Adrenal gland (tissue), 12 donors: ENCODE measurements around the gene LAYN. TPM values are rescaled to one million over a fixed set of nuclear protein-coding genes. Genes with fewer than 3 reads are reported as not detected.

Experiments
- DNase-seq, 7 donors: peaks; one replicate each; pipeline ENCODE4 v3.0.0-alpha.2; 2019 to 2020
- H3K27ac ChIP-seq, 5 donors: fragments of 200-600 bp; sonication (generic) in 4 of 5; 1 replicate in 3 of 5; 2 replicates in 2 of 5; pipeline versions ENCODE4 v1.5.1 to v1.8.0; 2016 to 2020; ENCODE audit warnings: mild to moderate bottlenecking in 1 of 5
- H3K27me3 ChIP-seq: fragments of 200-600 bp; 2 replicates; pipeline ENCODE4 v1.8.0; 2021
- H3K36me3 ChIP-seq, 2 donors: fragments of 200-600 bp; replicated peaks in 1 of 2; 1 replicate in 1 of 2; 2 replicates in 1 of 2; pipeline versions ENCODE4 v1.5.1 to v1.8.0; 2018 to 2022
- H3K4me1 ChIP-seq, 2 donors: fragments of 200-600 bp; replicated peaks in 1 of 2; 1 replicate in 1 of 2; 2 replicates in 1 of 2; pipeline versions ENCODE4 v1.5.1 to v1.8.0; 2018 to 2021
- H3K4me3 ChIP-seq, 4 donors: fragments of 200-600 bp; sonication (generic) in 3 of 4; one replicate each; pipeline ENCODE4 v1.5.1; 2016 to 2018
- H3K9me3 ChIP-seq, 3 donors: fragments of 200-600 bp; sonication (generic) in 1 of 3; replicated peaks in 1 of 3; 1 replicate in 2 of 3; 2 replicates in 1 of 3; pipeline versions ENCODE4 v1.5.1 to v1.8.0; 2016 to 2021
- POLR2A ChIP-seq, 2 donors: fragments of 450-650 bp; IDR thresholded peaks; one replicate each; pipeline ENCODE4 v1.6.1; 2017; ENCODE audit warnings: antibody characterized with exemption in 2 of 2, mild to moderate bottlenecking in 2 of 2, moderate library complexity in 1 of 2
- WGBS, 4 donors: extraction: QIAGEN DNeasy Blood & Tissue Kit in 2 of 4; methylation state at CpG; one replicate each; pipeline versions ENCODE4 v1.1.5 to v1.1.7; 2013 to 2017; 5-methylcytosine and 5-hydroxymethylcytosine counted together
- intact Hi-C, 2 donors: fragments of 100-400 bp; cut with DNase I; formaldehyde crosslinking; loops; one replicate each; pipeline versions ENCODE4 v1.14.1 to v1.15.0; 2022 to 2023
- polyA plus RNA-seq, 3 donors: library from polyadenylated mRNA; stranded (reverse); fragments of 200-250 nt in 2 of 3; fragments of 350-450 nt in 1 of 3; fragmentation: Illumina TruSeq in 1 of 3; extraction: RNeasy Lipid Tissue Mini Kit (QIAGEN cat#74804) in 1 of 3; gene quantifications; one replicate each; pipeline ENCODE4 v1.2.3, GENCODE V29; 2013 to 2014
- total RNA-seq, 9 donors: library from RNA; depleted of rRNA in 4 of 9; stranded (reverse); fragments of >200 nt in 4 of 9; fragments of 120-200 nt in 1 of 9; fragmentation: NEBNext Ultra II Directional in 1 of 9; extraction: Animal tissue kit (Norgen Biotek cat#: 25700) in 1 of 9; gene quantifications; one replicate each; pipeline versions ENCODE4 v1.1.0 to v1.2.4, GENCODE V29; 2013 to 2023
- TF ChIP-seq, protein P1 (sequence below), 6 experiments: fragments of 450-650 bp in 4 of 6; fragments of 200-600 bp in 2 of 6; sonication (generic) in 1 of 6; IDR thresholded peaks; 1 replicate in 5 of 6; 2 replicates in 1 of 6; pipeline versions ENCODE4 v1.5.1 to v1.8.0; 2016 to 2021; ENCODE audit warnings: antibody characterized with exemption in 6 of 6, mild to moderate bottlenecking in 2 of 6, moderate library complexity in 1 of 6
- donor health status: healthy with polysubstance abuse.
- donor health status: Bipolar disorder and iron deficiency.
- donor health status: DM: yes; HTN: yes; CAD: no.
- donor health status: DM: no; HTN: no; CAD: no.
- donor health status: DM: no; HTN: no; CAD: no.
- donor health status: DM: yes; HTN: yes; CAD: no.

Gene LAYN
- total and polyA plus RNA-seq, 12 donors: 1.5 to 5.4 (median 2.2) TPM

DNA sequence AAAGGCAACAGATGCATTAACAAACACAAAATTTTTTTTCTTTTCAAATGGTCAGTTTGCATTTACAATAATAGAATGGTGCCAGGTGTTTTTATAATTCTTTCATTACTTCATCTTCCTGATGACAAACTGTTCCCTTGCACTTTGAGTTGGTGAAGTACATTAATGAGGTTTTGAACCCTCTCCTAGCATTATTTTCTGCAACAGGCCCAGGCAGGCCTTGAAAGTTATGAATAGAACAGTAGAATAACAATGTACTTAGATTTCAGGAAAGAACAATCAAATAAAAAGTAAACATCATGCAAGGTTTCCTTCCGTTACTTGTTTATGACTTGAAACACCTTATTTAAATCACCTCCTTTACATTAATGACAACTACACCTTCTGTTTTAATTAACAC, 37.9 kb upstream of the LAYN start:
- Histone ChIP-seq H3K27ac (no peak overlapping the region), H3K4me3 (no peak overlapping the region), H3K27me3 (peaks cover 5% of the 10 kb centered on the region), H3K4me1 (no peaks in the 10 kb centered on the region), H3K36me3 (no peaks in the 10 kb centered on the region), H3K9me3 (no peaks in the 10 kb centered on the region)
- TF ChIP-seq, protein P1, sequence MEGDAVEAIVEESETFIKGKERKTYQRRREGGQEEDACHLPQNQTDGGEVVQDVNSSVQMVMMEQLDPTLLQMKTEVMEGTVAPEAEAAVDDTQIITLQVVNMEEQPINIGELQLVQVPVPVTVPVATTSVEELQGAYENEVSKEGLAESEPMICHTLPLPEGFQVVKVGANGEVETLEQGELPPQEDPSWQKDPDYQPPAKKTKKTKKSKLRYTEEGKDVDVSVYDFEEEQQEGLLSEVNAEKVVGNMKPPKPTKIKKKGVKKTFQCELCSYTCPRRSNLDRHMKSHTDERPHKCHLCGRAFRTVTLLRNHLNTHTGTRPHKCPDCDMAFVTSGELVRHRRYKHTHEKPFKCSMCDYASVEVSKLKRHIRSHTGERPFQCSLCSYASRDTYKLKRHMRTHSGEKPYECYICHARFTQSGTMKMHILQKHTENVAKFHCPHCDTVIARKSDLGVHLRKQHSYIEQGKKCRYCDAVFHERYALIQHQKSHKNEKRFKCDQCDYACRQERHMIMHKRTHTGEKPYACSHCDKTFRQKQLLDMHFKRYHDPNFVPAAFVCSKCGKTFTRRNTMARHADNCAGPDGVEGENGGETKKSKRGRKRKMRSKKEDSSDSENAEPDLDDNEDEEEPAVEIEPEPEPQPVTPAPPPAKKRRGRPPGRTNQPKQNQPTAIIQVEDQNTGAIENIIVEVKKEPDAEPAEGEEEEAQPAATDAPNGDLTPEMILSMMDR (IDR thresholded peaks at IDR 0.05): no peak
- no peak for TF ChIP-seq POLR2A (IDR thresholded peaks at IDR 0.05)
- intact Hi-C loops: no loop called here
- no peak for DNase-seq
- 90 to 96% (median 94%) methylated on average over 1 of the region's 1 CpG for WGBS, 4 donors

DNA sequence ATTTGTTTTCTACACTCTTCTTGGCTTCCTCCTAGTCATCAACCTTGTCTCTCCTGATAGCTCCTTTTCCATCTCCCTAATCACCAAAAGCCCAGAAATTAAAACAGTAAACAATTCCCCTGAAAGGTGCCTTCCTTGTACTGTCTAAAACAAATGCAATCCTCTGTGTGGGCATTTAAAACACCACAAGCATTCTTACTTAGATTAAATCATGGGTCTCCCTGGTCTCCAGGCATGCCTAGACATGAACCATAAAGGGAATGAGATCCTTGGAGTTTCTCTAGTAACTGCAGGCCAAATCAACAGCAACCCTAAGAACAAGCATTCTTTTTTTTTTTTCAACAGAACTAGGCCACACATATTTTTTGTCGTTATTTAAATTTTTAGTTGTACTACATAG, 30.2 kb upstream of the LAYN start:
- H3K4me3 ChIP-seq: no peak overlapping the region
- 88 to 94% (median 90%) methylated on average over 1 of the region's 1 CpG for WGBS, 4 donors
- intact Hi-C loops: no loop called here

DNA sequence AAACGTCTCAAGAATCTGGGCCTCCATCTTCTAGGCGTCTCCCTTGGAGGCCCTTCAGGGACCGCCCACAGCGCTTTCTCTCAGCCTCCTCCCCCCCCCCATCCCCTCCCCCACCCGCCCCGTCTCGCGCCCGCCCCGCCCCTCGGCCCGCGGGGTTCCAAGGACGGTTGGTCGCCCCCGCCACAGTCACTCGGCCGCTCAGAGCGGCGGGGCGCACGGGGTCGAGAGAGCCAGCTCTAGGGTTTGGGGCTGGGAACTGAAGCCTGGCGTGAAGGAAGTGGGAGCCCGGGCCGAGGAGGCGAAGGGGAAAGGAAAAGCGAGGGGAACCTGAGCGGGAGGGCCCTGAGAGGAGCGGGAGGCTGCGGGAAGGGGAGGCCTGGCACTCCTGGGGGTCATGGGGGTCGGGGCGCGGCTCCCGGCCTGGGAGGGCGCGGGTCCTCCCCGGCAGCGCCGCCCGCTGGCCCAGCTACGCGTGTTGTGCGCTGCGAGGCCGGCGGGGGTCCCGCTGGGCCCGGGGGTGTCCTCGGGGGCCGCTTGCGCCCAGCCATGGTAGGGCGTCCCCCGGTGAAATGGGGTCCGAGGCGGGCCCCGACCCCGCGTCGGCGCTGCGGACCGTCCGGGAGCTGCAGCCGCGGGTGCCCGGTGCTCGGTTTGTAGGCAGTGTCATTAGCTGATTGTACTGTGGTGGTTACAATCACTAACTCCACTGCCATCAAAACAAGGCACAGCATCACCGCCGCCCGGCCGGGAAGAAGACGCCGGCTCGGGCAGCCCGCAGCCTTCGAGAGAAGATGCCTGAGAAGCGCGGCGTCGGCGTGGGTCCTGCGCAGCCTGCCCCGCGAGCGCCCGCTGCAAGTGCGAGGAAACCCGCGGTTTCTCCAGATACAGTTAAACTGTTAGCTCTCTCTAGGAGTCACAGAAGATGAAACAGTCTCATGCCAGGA, 28.0 kb upstream of the LAYN start, which contains the start of gene BTG4:
BTG4 (minus strand) TSS at position 91 of the 944 bp plus-strand sequence. CDS start 13,610 bp downstream, outside the sequence.
- Histone ChIP-seq H3K27ac (no peak within 1 kb of the TSS), H3K9me3 (no peaks in the 10 kb centered on the region), H3K36me3 (no peaks in the 10 kb centered on the region), H3K4me3 (peak within 1 kb of the TSS in 1 of 4 donors; percentile 68), H3K27me3 (peaks cover 33% of the 10 kb centered on the region), H3K4me1 (peaks cover 9% of the 10 kb centered on the region in 2 donors)
- intact Hi-C loops: no loop called here
- DNase-seq: peak in 2 of 7 donors; percentile 4 to 19
- 2 to 9% (median 4%) methylated on average over 33 to 90 of the region's 90 CpGs for WGBS, 4 donors
- TF ChIP-seq POLR2A (IDR thresholded peaks at IDR 0.05): no peak
- TF ChIP-seq, protein P1 (IDR thresholded peaks at IDR 0.05): no peak

More for the DNA sequence above, 30.2 kb upstream of the LAYN start:
- Histone ChIP-seq H3K9me3 (no peaks in the 10 kb centered on the region), H3K36me3 (no peaks in the 10 kb centered on the region), H3K27ac (no peak overlapping the region), H3K4me1 (peaks cover 9% of the 10 kb centered on the region in 2 donors), H3K27me3 (peaks cover 33% of the 10 kb centered on the region)
- DNase-seq: no peak
- TF ChIP-seq POLR2A (IDR thresholded peaks at IDR 0.05): no peak
- TF ChIP-seq, protein P1 (IDR thresholded peaks at IDR 0.05): no peak

DNA sequence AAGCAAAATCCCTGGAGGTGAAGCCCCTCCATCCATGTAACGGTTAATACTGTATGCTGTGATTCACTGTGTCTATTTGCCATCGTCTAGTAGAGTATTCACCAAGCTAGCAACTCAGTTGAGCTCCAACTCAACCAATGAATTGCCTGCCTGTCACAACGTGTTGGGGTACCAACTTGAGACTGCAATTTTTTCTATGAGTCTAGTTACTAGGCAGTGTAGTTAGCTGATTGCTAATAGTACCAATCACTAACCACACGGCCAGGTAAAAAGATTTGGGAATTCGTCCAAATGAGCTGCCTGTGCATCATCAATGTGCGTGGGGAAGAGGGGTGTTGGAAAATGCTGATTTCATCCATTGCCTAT, 27.3 kb upstream of the LAYN start:
- intact Hi-C loops: no loop called here
- Histone ChIP-seq H3K4me3 (no peak overlapping the region), H3K27me3 (peaks cover 33% of the 10 kb centered on the region), H3K36me3 (no peaks in the 10 kb centered on the region), H3K27ac (no peak overlapping the region), H3K4me1 (peaks cover 9% of the 10 kb centered on the region in 2 donors), H3K9me3 (no peaks in the 10 kb centered on the region)
- DNase-seq: no peak
- TF ChIP-seq POLR2A (IDR thresholded peaks at IDR 0.05): no peak
- TF ChIP-seq, protein P1 (IDR thresholded peaks at IDR 0.05): no peak
- 33 to 41% (median 36%) methylated on average over 6 of the region's 6 CpGs for WGBS, 4 donors
